ENCODE data around the gene THYN1. TPM values are rescaled to one million over a fixed set of nuclear protein-coding genes. Genes with fewer than 3 reads are reported as not detected.

Gene THYN1
- total and polyA plus RNA-seq, 4 donors, result 22.1 to 34.3 (median 26.0) TPM

- Histone ChIP-seq H3K36me3 (ENCODE audit: control insufficient read depth in 4 of 4, insufficient read depth in 3 of 4, low read depth in 1 of 4, low read length in 3 of 4) (peaks cover 15 to 61% (median 44%) of the 10 kb centered on the region in 4 donors), H3K9ac (ENCODE audit: low read depth in 1 of 2, low read length in 2 of 2) (no peak overlapping the region), H3K9me3 (ENCODE audit: control insufficient read depth in 4 of 4, low read length in 3 of 4) (no peaks in the 10 kb centered on the region), H3K4me3 (ENCODE audit: low read depth in 1 of 3, low read length in 3 of 3) (no peak overlapping the region), H3K4me1 (ENCODE audit: control insufficient read depth in 4 of 4, insufficient read depth in 4 of 4, low read length in 3 of 4) (no peaks in the 10 kb centered on the region), H3K27ac (ENCODE audit: low read depth in 1 of 2, low read length in 2 of 2) (no peak overlapping the region), H3K27me3 (ENCODE audit: control insufficient read depth in 4 of 4, insufficient read depth in 4 of 4, low read length in 3 of 4) (no peaks in the 10 kb centered on the region)
- no peak for TF ChIP-seq GABPA (IDR thresholded peaks at IDR 0.05 in 1 of 2, conservative IDR thresholded peaks at IDR 0.05 in 1 of 2)
- TF ChIP-seq RAD21 (IDR thresholded peaks at IDR 0.05), result no peak
- no peak for TF ChIP-seq EGR1 (IDR thresholded peaks at IDR 0.05; ENCODE audit: low read depth in 2 of 2)
- TF ChIP-seq SP1 (IDR thresholded peaks at IDR 0.05), result no peak
- TF ChIP-seq HNF4G (IDR thresholded peaks at IDR 0.05), result no peak
- no peak for TF ChIP-seq FOXA2 (IDR thresholded peaks at IDR 0.05)
- TF ChIP-seq JUND (IDR thresholded peaks at IDR 0.05), result no peak
- no peak for TF ChIP-seq ATF3 (IDR thresholded peaks at IDR 0.05)
- TF ChIP-seq CTCF (IDR thresholded peaks at IDR 0.05; ENCODE audit: low read depth, low read length, missing input control), result no peak
- 98% methylated on average over 4 of the region's 4 CpGs for WGBS
- DNase-seq (ENCODE audit: low spot score), result no peak
These were observed 50.5 kb downstream of the THYN1 start for GRCh38 chr11:134202661-134203060.

- 97% methylated on average over 6 of the region's 6 CpGs for WGBS
- Histone ChIP-seq H3K4me3 (ENCODE audit: low read depth in 1 of 3, low read length in 3 of 3) (no peak overlapping the region), H3K27ac (ENCODE audit: low read depth in 1 of 2, low read length in 2 of 2) (no peak overlapping the region), H3K36me3 (ENCODE audit: control insufficient read depth in 4 of 4, insufficient read depth in 3 of 4, low read depth in 1 of 4, low read length in 3 of 4) (peaks cover 15 to 53% (median 41%) of the 10 kb centered on the region in 4 donors), H3K27me3 (ENCODE audit: control insufficient read depth in 4 of 4, insufficient read depth in 4 of 4, low read length in 3 of 4) (no peaks in the 10 kb centered on the region), H3K4me1 (ENCODE audit: control insufficient read depth in 4 of 4, insufficient read depth in 4 of 4, low read length in 3 of 4) (no peaks in the 10 kb centered on the region), H3K9me3 (ENCODE audit: control insufficient read depth in 4 of 4, low read length in 3 of 4) (no peaks in the 10 kb centered on the region), H3K9ac (ENCODE audit: low read depth in 1 of 2, low read length in 2 of 2) (no peak overlapping the region)
- no peak for DNase-seq (ENCODE audit: low spot score)
- TF ChIP-seq MAX (IDR thresholded peaks at IDR 0.05) (no peak), FOXA2 (IDR thresholded peaks at IDR 0.05) (no peak), FOXA1 (IDR thresholded peaks at IDR 0.05) (no peak), ATF3 (IDR thresholded peaks at IDR 0.05) (no peak), GABPA (IDR thresholded peaks at IDR 0.05 in 1 of 2, conservative IDR thresholded peaks at IDR 0.05 in 1 of 2) (no peak), NR2F2 (IDR thresholded peaks at IDR 0.05) (no peak), REST (IDR thresholded peaks at IDR 0.05) (no peak), ZBTB33 (IDR thresholded peaks at IDR 0.05) (no peak), RAD21 (IDR thresholded peaks at IDR 0.05) (no peak), CTCF (IDR thresholded peaks at IDR 0.05; ENCODE audit: low read depth, low read length, missing input control) (no peak), JUND (IDR thresholded peaks at IDR 0.05) (no peak), HNF4A (conservative IDR thresholded peaks at IDR 0.05) (no peak), YY1 (IDR thresholded peaks at IDR 0.05) (no peak), RXRA (IDR thresholded peaks at IDR 0.05) (no peak)
These were observed 52.5 kb downstream of the THYN1 start for GRCh38 chr11:134200688-134201087.

Data from liver (tissue), 9 donors.